ENCODE results near the gene PDK1.
"Not testable (repeated sequence)": the region's sequence is repeated elsewhere in the genome, so short reads cannot be mapped to it uniquely, and the experiment has no call there.

Gene PDK1

GRCh38 chr2:172554352-172555271 is 1.3 kb upstream of the PDK1 start:
- DNase-seq: no peak

- DNase-seq: no peak
Measured at GRCh38 chr2:172555272-172555521, 693 bp upstream of the PDK1 start.

GRCh38 chr2:172556284-172557033 is 569 bp downstream of the PDK1 start:
- DNase-seq: peak; percentile 34 to 39

- no peak for DNase-seq
Measured at GRCh38 chr2:172558372-172558771, 2.5 kb downstream of the PDK1 start.

GRCh38 chr2:172560721-172561120 is 4.8 kb downstream of the PDK1 start:
- DNase-seq: no peak

- DNase-seq: no peak
Measured at GRCh38 chr2:172561270-172561669, 5.4 kb downstream of the PDK1 start.

- DNase-seq: no peak
Measured at GRCh38 chr2:172562298-172562697, 6.4 kb downstream of the PDK1 start.

- no peak for DNase-seq
Measured at GRCh38 chr2:172564376-172564775, 8.5 kb downstream of the PDK1 start.

GRCh38 chr2:172571245-172571644 is 15.4 kb downstream of the PDK1 start:
- DNase-seq: no peak

- no peak for DNase-seq
Measured at GRCh38 chr2:172572981-172573380, 17.1 kb downstream of the PDK1 start.

- DNase-seq: no peak
Measured at GRCh38 chr2:172574965-172575364, 19.1 kb downstream of the PDK1 start.

- DNase-seq: no peak
Measured at GRCh38 chr2:172578054-172578453, 22.2 kb downstream of the PDK1 start.

GRCh38 chr2:172578860-172579512 is 23.1 kb downstream of the PDK1 start:
- no peak for DNase-seq

GRCh38 chr2:172580544-172580943 is 24.7 kb downstream of the PDK1 start:
- DNase-seq: no peak

- no peak for DNase-seq
Measured at GRCh38 chr2:172582656-172583055, 26.8 kb downstream of the PDK1 start.

- DNase-seq: no peak
Measured at GRCh38 chr2:172586245-172586891, 30.5 kb downstream of the PDK1 start.

- DNase-seq: not testable (repeated sequence)
Measured at GRCh38 chr2:172587231-172587630, 31.3 kb downstream of the PDK1 start.

GRCh38 chr2:172588931-172589330 is 33.0 kb downstream of the PDK1 start:
- no peak for DNase-seq

- not testable (repeated sequence) for DNase-seq
Measured at GRCh38 chr2:172591386-172591785, 35.5 kb downstream of the PDK1 start.

GRCh38 chr2:172592190-172592589 is 36.3 kb downstream of the PDK1 start:
- not testable (repeated sequence) for DNase-seq

GRCh38 chr2:172596776-172597175 is 40.9 kb downstream of the PDK1 start:
- DNase-seq: no peak

- DNase-seq: no peak
Measured at GRCh38 chr2:172597176-172597842, 41.4 kb downstream of the PDK1 start.

- DNase-seq: no peak
Measured at GRCh38 chr2:172599947-172600346, 44.1 kb downstream of the PDK1 start.

Data from activated CD4-positive, alpha-beta T cell treated with anti-CD3 and anti-CD28 coated beads, Interleukin-2, amount 50 U/mL, for 4 hours (primary cell).